A549 treated with Hydrocortisone at 1 μM for 4 hours (cell line): Measurements from ENCODE around the gene RANGRF. TPM values are rescaled to one million over a fixed set of nuclear protein-coding genes. Genes with fewer than 3 reads are reported as not detected.

Source experiments
- total RNA-seq: library from RNA; stranded (reverse); fragments of 200-300 nt; extraction: Qiagen RNA extraction; gene quantifications from 5 replicates; pipeline ENCODE4 v1.2.3, GENCODE V29; 2022

Gene RANGRF
- 37.7 to 45.8 TPM (median 43.9 TPM) in 5 replicates for total RNA-seq

GRCh38 chr17:8288336-8289102, at the start of gene RANGRF:
RANGRF (plus strand) TSS chr17:8288670; CDS start chr17:8288789, 119 bp downstream.

GRCh38 chr17:8248751-8249607, 39.5 kb upstream of the RANGRF start, which contains the start of gene PFAS:
PFAS (plus strand) TSS chr17:8249289; CDS start chr17:8253938, 4,649 bp downstream.

GRCh38 chr17:8339540-8339939, 51.1 kb downstream of the RANGRF start, which contains the start of gene ODF4:
ODF4 (plus strand) TSS chr17:8339840; CDS start chr17:8340052, 212 bp downstream.

Other genes starting within 250 kb of the RANGRF start
- 0.21 to 0.48 TPM (median 0.31 TPM) in 5 replicates for gene ALOX15B, start 249.6 kb upstream of the RANGRF start, total RNA-seq
- gene ALOX12B, start 201.0 kb upstream of the RANGRF start, total RNA-seq: 1.2 to 1.6 TPM (median 1.4 TPM) in 5 replicates
- gene ALOXE3, start 170.2 kb upstream of the RANGRF start, total RNA-seq: 6.3 to 10.0 TPM (median 6.4 TPM) in 5 replicates
- gene HES7, start 164.6 kb upstream of the RANGRF start, total RNA-seq: 1.6 to 5.3 TPM (median 4.8 TPM) in 5 replicates
- 49.3 to 55.5 TPM (median 53.3 TPM) in 5 replicates for gene PER1, start 136.3 kb upstream of the RANGRF start, total RNA-seq
- gene VAMP2, start 125.7 kb upstream of the RANGRF start, total RNA-seq: 23.5 to 31.4 TPM (median 28.1 TPM) in 5 replicates
- gene TMEM107, start 112.3 kb upstream of the RANGRF start, total RNA-seq: 20.0 to 21.8 TPM (median 20.6 TPM) in 5 replicates
- gene BORCS6, start 98.5 kb upstream of the RANGRF start, total RNA-seq: 6.6 to 8.6 TPM (median 8.3 TPM) in 5 replicates
- gene AURKB, start 78.1 kb upstream of the RANGRF start, total RNA-seq: 137 to 153 TPM (median 149 TPM) in 5 replicates
- 11.4 to 16.1 TPM (median 15.6 TPM) in 5 replicates for gene CTC1, start 40.6 kb upstream of the RANGRF start, total RNA-seq
- gene PFAS, start 39.4 kb upstream of the RANGRF start, total RNA-seq: 42.7 to 53.6 TPM (median 45.8 TPM) in 5 replicates
- 6.0 to 8.8 TPM (median 7.7 TPM) in 5 replicates for gene SLC25A35, start 6.7 kb downstream of the RANGRF start, total RNA-seq
- gene ARHGEF15, start 21.6 kb downstream of the RANGRF start, total RNA-seq: not detected in 5 replicates
- gene ODF4, start 51.2 kb downstream of the RANGRF start, total RNA-seq: not detected in 5 replicates
- 3,568 to 3,900 TPM (median 3,728 TPM) in 5 replicates for gene RPL26, start 94.5 kb downstream of the RANGRF start, total RNA-seq
- not detected in 5 replicates for gene RNF222, start 109.2 kb downstream of the RANGRF start, total RNA-seq
- gene NDEL1, start 147.2 kb downstream of the RANGRF start, total RNA-seq: 60.0 to 77.6 TPM (median 63.7 TPM) in 5 replicates